Stimulated activated CD8-positive, alpha-beta memory T cell treated with anti-CD3 and anti-CD28 coated beads, Interleukin-15, amount 100 ng/mL, for 48 hours (primary cell): ENCODE results near the gene AMZ1.

Source experiments
- DNase-seq, 2 donors: peaks; one replicate each; pipeline ENCODE4 v3.0.0-alpha.2; 2020; ENCODE audit warnings: low read depth in 2 of 2

AMZ1 gene

GRCh38 chr7:2651336-2651735 is 36.7 kb upstream of the AMZ1 start:
- DNase-seq = no peak

GRCh38 chr7:2651847-2652735 is 35.9 kb upstream of the AMZ1 start:
- no peak for DNase-seq

- no peak for DNase-seq
Observed at GRCh38 chr7:2652736-2653060, 35.3 kb upstream of the AMZ1 start.

- no peak for DNase-seq
Observed at GRCh38 chr7:2654059-2654458, 33.9 kb upstream of the AMZ1 start.

- no peak for DNase-seq
Observed at GRCh38 chr7:2655870-2656614, 32.0 kb upstream of the AMZ1 start.

- no peak for DNase-seq
Observed at GRCh38 chr7:2657208-2657607, 30.8 kb upstream of the AMZ1 start.

- no peak for DNase-seq
Observed at GRCh38 chr7:2657920-2658671, 29.9 kb upstream of the AMZ1 start.

- no peak for DNase-seq
Observed at GRCh38 chr7:2658941-2659340, 29.1 kb upstream of the AMZ1 start.

- no peak for DNase-seq
Observed at GRCh38 chr7:2659556-2660358, 28.2 kb upstream of the AMZ1 start.

GRCh38 chr7:2660359-2661095 is 27.5 kb upstream of the AMZ1 start:
- DNase-seq = no peak

- no peak for DNase-seq
Observed at GRCh38 chr7:2661096-2661449, 26.9 kb upstream of the AMZ1 start.

GRCh38 chr7:2661602-2662272 is 26.3 kb upstream of the AMZ1 start:
- no peak for DNase-seq

- DNase-seq = no peak
Observed at GRCh38 chr7:2662273-2663120, 25.5 kb upstream of the AMZ1 start.

GRCh38 chr7:2663121-2663886 is 24.7 kb upstream of the AMZ1 start:
- no peak for DNase-seq

GRCh38 chr7:2663960-2664359 is 24.0 kb upstream of the AMZ1 start:
- no peak for DNase-seq

GRCh38 chr7:2665359-2665791 is 22.6 kb upstream of the AMZ1 start:
- DNase-seq = no peak

GRCh38 chr7:2666155-2666554 is 21.8 kb upstream of the AMZ1 start:
- no peak for DNase-seq

- no peak for DNase-seq
Observed at GRCh38 chr7:2666588-2667250, 21.3 kb upstream of the AMZ1 start.
